ENCODE results near the gene CIC. TPM values are rescaled to one million over a fixed set of nuclear protein-coding genes. Genes with fewer than 3 reads are reported as not detected.

The CIC gene
- total RNA-seq, 1 experiment from 2014 or later: 54.0 TPM

DNA sequence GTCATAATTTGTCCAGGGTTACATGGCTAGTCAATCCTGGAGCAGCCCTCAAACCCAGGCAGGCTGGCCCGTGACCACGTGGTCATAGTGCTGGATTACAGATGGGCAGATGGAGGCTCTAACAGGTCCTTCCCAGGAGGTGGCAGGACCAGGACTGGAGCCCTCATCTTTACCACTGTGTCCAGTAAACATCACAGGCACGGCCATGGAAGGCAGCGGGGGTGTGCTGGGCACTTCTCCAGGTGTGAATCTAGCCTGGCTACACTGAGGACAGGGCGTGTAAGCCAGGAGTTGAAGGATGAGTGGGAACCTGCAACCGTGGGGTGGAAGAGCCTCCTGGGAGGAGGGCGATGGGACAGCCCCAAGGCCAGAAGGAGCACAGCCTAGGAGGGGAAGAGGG is 6.1 kb downstream of the CIC start:
- Histone ChIP-seq H3K4me2 (ENCODE audit: insufficient read depth, insufficient read length, low read length) (no peak overlapping the region), H3K9ac (ENCODE audit: extremely low read depth, insufficient read length, low read length) (no peak overlapping the region), H3K18ac (ENCODE audit: insufficient read length, low read depth, low read length) (no peak overlapping the region), H2BK12ac (ENCODE audit: insufficient read length, low read depth, low read length) (no peak overlapping the region), H3K79me2 (ENCODE audit: insufficient read depth, low read length) (no peaks in the 10 kb centered on the region), H4K8ac (replicated peaks; ENCODE audit: insufficient read length, low read depth, low read length) (no peak overlapping the region), H3K27ac (ENCODE audit: insufficient read length, low read depth, low read length) (no peak overlapping the region), H3K27me3 (ENCODE audit: insufficient read depth, low read length) (no peaks in the 10 kb centered on the region), H2AK5ac (ENCODE audit: insufficient read length, low read length) (no peak overlapping the region), H2AFZ (ENCODE audit: low read length) (no peak overlapping the region), H2BK15ac (ENCODE audit: low read depth, low read length) (no peak overlapping the region), H3K23ac (ENCODE audit: insufficient read length, low read depth, low read length) (no peak overlapping the region), H4K91ac (ENCODE audit: insufficient read length, low read depth, low read length) (no peak overlapping the region), H3T11ph (ENCODE audit: low read length) (no peak overlapping the region), H4K20me1 (ENCODE audit: control insufficient read depth, insufficient read depth, insufficient read length) (no peaks in the 10 kb centered on the region), H2BK20ac (ENCODE audit: low read depth, low read length, poor library complexity, severe bottlenecking) (no peak overlapping the region), H3K79me1 (ENCODE audit: insufficient read depth, low read depth, low read length, poor library complexity, severe bottlenecking) (no peaks in the 10 kb centered on the region), H3K9me3 (ENCODE audit: control insufficient read depth, low read depth, low read length) (no peaks in the 10 kb centered on the region), H3K56ac (ENCODE audit: insufficient read length, low read depth, low read length) (no peak overlapping the region), H3K4ac (ENCODE audit: low read depth, low read length) (no peak overlapping the region), H3K4me1 (ENCODE audit: insufficient read depth, low read length) (no peaks in the 10 kb centered on the region), H4K5ac (ENCODE audit: insufficient read length, low read depth, low read length) (no peak overlapping the region), H3K14ac (ENCODE audit: insufficient read depth, low read length) (no peak overlapping the region), H2BK5ac (ENCODE audit: insufficient read length, low read length) (no peak overlapping the region), H2BK120ac (ENCODE audit: low read depth, low read length, poor library complexity, severe bottlenecking) (no peak overlapping the region), H3K23me2 (ENCODE audit: insufficient read length, low read depth, low read length, poor library complexity, severe bottlenecking) (no peaks in the 10 kb centered on the region)
- H3K4me1 Mint-ChIP-seq: peaks cover 20 to 27% of the 10 kb centered on the region in 2 experiments
- H3K9me3 Mint-ChIP-seq: no peaks in the 10 kb centered on the region; a peak in 2 of 5 replicates
- TF ChIP-seq, protein P1, sequence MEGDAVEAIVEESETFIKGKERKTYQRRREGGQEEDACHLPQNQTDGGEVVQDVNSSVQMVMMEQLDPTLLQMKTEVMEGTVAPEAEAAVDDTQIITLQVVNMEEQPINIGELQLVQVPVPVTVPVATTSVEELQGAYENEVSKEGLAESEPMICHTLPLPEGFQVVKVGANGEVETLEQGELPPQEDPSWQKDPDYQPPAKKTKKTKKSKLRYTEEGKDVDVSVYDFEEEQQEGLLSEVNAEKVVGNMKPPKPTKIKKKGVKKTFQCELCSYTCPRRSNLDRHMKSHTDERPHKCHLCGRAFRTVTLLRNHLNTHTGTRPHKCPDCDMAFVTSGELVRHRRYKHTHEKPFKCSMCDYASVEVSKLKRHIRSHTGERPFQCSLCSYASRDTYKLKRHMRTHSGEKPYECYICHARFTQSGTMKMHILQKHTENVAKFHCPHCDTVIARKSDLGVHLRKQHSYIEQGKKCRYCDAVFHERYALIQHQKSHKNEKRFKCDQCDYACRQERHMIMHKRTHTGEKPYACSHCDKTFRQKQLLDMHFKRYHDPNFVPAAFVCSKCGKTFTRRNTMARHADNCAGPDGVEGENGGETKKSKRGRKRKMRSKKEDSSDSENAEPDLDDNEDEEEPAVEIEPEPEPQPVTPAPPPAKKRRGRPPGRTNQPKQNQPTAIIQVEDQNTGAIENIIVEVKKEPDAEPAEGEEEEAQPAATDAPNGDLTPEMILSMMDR (conservative IDR thresholded peaks at IDR 0.05): no peak
- H3K36me3 Mint-ChIP-seq (ENCODE audit: insufficient read depth in 1 of 3, low read depth in 3 of 3): peaks cover 4 to 23% (median 16%) of the 10 kb centered on the region in 3 experiments; a peak in 6 of 7 replicates
- H3K4me3 Mint-ChIP-seq: no peak overlapping the region
- H3K27ac Mint-ChIP-seq: peak overlapping the region in 1 of 3 experiments; percentile 42; a peak in 1 of 7 replicates
- no peak for DNase-seq
- no CpG with 5 or more reads among the region's 7 CpGs for WGBS (ENCODE audit: extremely low coverage, insufficient read length, low lambda C conversion rate)
- H3K27me3 Mint-ChIP-seq (ENCODE audit: low read depth): no peaks in the 10 kb centered on the region
